T-helper 2 cell (primary cell): Measurements from ENCODE around the gene SSC5D.

Experiments used
- DNase-seq, 5 experiments: peaks; one replicate each; pipeline versions ENCODE4 v3.0.0 to v3.0.0-alpha.2; 2012 to 2022

The SSC5D gene

GRCh38 chr19:55539090-55539984 is 51.1 kb downstream of the SSC5D start:
- DNase-seq = no peak

- DNase-seq = no peak
Observed at GRCh38 chr19:55540619-55541018, 52.4 kb downstream of the SSC5D start.

GRCh38 chr19:55541091-55541490 is 52.9 kb downstream of the SSC5D start:
- DNase-seq = no peak

GRCh38 chr19:55542292-55542855 is 54.1 kb downstream of the SSC5D start:
- no peak for DNase-seq

- DNase-seq = no peak
Observed at GRCh38 chr19:55543567-55543966, 55.3 kb downstream of the SSC5D start.

- no peak for DNase-seq
Observed at GRCh38 chr19:55544014-55544413, 55.8 kb downstream of the SSC5D start.

GRCh38 chr19:55544776-55545439 is 56.7 kb downstream of the SSC5D start:
- no peak for DNase-seq

- no peak for DNase-seq
Observed at GRCh38 chr19:55545443-55545842, 57.2 kb downstream of the SSC5D start, which contains the start of gene SBK3. TSS of gene SBK3 (minus strand) at chr19:55545543. CDS start at chr19:55545543, 0 bp downstream.

- no peak for DNase-seq
Observed at GRCh38 chr19:55546011-55546410, 57.8 kb downstream of the SSC5D start.

- DNase-seq = no peak
Observed at GRCh38 chr19:55546822-55547614, 58.8 kb downstream of the SSC5D start.

- DNase-seq = no peak
Observed at GRCh38 chr19:55549500-55550320, 61.5 kb downstream of the SSC5D start.

GRCh38 chr19:55550321-55550650 is 62.0 kb downstream of the SSC5D start:
- DNase-seq = no peak

GRCh38 chr19:55552206-55552605 is 64.0 kb downstream of the SSC5D start:
- no peak for DNase-seq

- DNase-seq = no peak
Observed at GRCh38 chr19:55552620-55553019, 64.4 kb downstream of the SSC5D start.

- no peak for DNase-seq
Observed at GRCh38 chr19:55553217-55554182, 65.3 kb downstream of the SSC5D start.

- no peak for DNase-seq
Observed at GRCh38 chr19:55554302-55554701, 66.1 kb downstream of the SSC5D start.

GRCh38 chr19:55554741-55555152 is 66.5 kb downstream of the SSC5D start:
- DNase-seq = no peak

- no peak for DNase-seq
Observed at GRCh38 chr19:55559684-55560083, 71.4 kb downstream of the SSC5D start.

GRCh38 chr19:55563261-55563690 is 75.0 kb downstream of the SSC5D start:
- DNase-seq = no peak

- DNase-seq = no peak
Observed at GRCh38 chr19:55566823-55567222, 78.6 kb downstream of the SSC5D start.
